SK-N-SH (cell line): ENCODE results near the gene SVIL. TPM values are rescaled to one million over a fixed set of nuclear protein-coding genes. Genes with fewer than 3 reads are reported as not detected.
"Not testable (repeated sequence)": the region's sequence is repeated elsewhere in the genome, so short reads cannot be mapped to it uniquely, and the experiment has no call there.

Experiments used
- CTCF ChIA-PET: fragments of 300-600, 350-600 bp; formaldehyde crosslinking; extraction: SDS; loops from one replicate; lab custom pipeline; 2021; lab: Yijun Ruan, JAX
- POLR2A ChIA-PET: fragments of 350-600 bp; sonication (Branson Sonifier 250); formaldehyde crosslinking; extraction: SDS; loops from one replicate; lab custom pipeline; 2020; ENCODE audit warnings: antibody characterized with exemption, inconsistent platforms; lab: Yijun Ruan, JAX
- DNase-seq: peaks from one replicate; pipeline ENCODE4 v3.0.0; 2012
- H2AFZ ChIP-seq: fragments of 200-600 bp; sonication (generic); 2 replicates; pipeline ENCODE4 v1.8.1; 2016; ENCODE audit warnings: antibody characterized with exemption, mild to moderate bottlenecking, low read depth
- H3F3A ChIP-seq: fragments of 200-600 bp; sonication (generic); replicated peaks from 2 replicates; pipeline ENCODE3; 2016; ENCODE audit warnings: antibody characterized with exemption, mild to moderate bottlenecking; ENCODE audit not compliant: insufficient read depth
- H3K27ac ChIP-seq, 2 experiments: fragments of 200-500 bp in 1 of 2; fragments of 200-600 bp in 1 of 2; sonication (Bioruptor generic) in 1 of 2; sonication (generic), shearing (Covaris generic) in 1 of 2; 2 replicates each; pipeline versions ENCODE4 v1.5.1 to v1.6.1; 2014 to 2016; ENCODE audit warnings: low read depth in 2 of 2, inconsistent platforms in 1 of 2, low read length in 1 of 2, mild to moderate bottlenecking in 1 of 2, mixed read lengths in 1 of 2
- H3K27me3 ChIP-seq: fragments of 200-600 bp; sonication (generic), shearing (Covaris generic); 2 replicates; pipeline ENCODE4 v1.6.1; 2016; ENCODE audit warnings: mixed run types; ENCODE audit not compliant: insufficient read depth
- H3K36me3 ChIP-seq, 2 experiments: fragments of 200-500 bp in 1 of 2; fragments of 200-600 bp in 1 of 2; sonication (Bioruptor generic) in 1 of 2; sonication (generic) in 1 of 2; replicated peaks in 1 of 2; 2 replicates each; pipeline versions ENCODE3 to v1.5.1; 2014 to 2016; ENCODE audit warnings: low read length in 1 of 2, mild to moderate bottlenecking in 1 of 2; ENCODE audit not compliant: insufficient read depth in 2 of 2, control insufficient read depth in 1 of 2
- H3K4me1 ChIP-seq, 2 experiments: fragments of 200-500 bp in 1 of 2; fragments of 200-600 bp in 1 of 2; sonication (Bioruptor generic) in 1 of 2; sonication (generic), shearing (Covaris generic) in 1 of 2; 2 replicates each; pipeline versions ENCODE4 v1.5.1 to v1.6.1; 2014 to 2016; ENCODE audit warnings: low read depth in 1 of 2, low read length in 1 of 2, mixed run types in 1 of 2; ENCODE audit not compliant: insufficient read depth in 2 of 2, control insufficient read depth in 1 of 2
- H3K4me2 ChIP-seq: fragments of 200-600 bp; sonication (generic), shearing (Covaris generic); 2 replicates; pipeline ENCODE4 v1.6.1; 2017; ENCODE audit warnings: mixed run types
- H3K4me3 ChIP-seq, 2 experiments: fragments of 200-500 bp in 1 of 2; fragments of 200-600 bp in 1 of 2; sonication (Bioruptor generic) in 1 of 2; sonication (generic), shearing (Covaris generic) in 1 of 2; 2 replicates each; pipeline versions ENCODE4 v1.5.1 to v1.8.1; 2014 to 2016; ENCODE audit warnings: low read depth in 2 of 2, inconsistent platforms in 1 of 2, low read length in 1 of 2, mild to moderate bottlenecking in 1 of 2, mixed read lengths in 1 of 2, moderate library complexity in 1 of 2
- H3K79me2 ChIP-seq: fragments of 200-600 bp; sonication (generic); 2 replicates; pipeline ENCODE4 v1.8.1; 2017; ENCODE audit warnings: mild to moderate bottlenecking; ENCODE audit not compliant: insufficient read depth
- H3K9ac ChIP-seq: fragments of 200-600 bp; sonication (generic); 2 replicates; pipeline ENCODE4 v1.6.1; 2017; ENCODE audit warnings: mixed run types
- H3K9me2 ChIP-seq: fragments of 200-600 bp; sonication (generic); 2 replicates; pipeline ENCODE4 v1.6.1; 2017; ENCODE audit warnings: mixed run types
- H3K9me3 ChIP-seq: fragments of 200-600 bp; sonication (generic); 2 replicates; pipeline ENCODE4 v1.6.1; 2017; ENCODE audit warnings: mixed run types, mild to moderate bottlenecking, moderate library complexity
- H4K20me1 ChIP-seq: fragments of 200-600 bp; sonication (generic); 2 replicates; pipeline ENCODE4 v1.6.1; 2017; ENCODE audit warnings: mild to moderate bottlenecking, mixed run types; ENCODE audit not compliant: insufficient read depth
- CTCF ChIP-seq: fragments of 200-600 bp; sonication (generic); IDR thresholded peaks from 2 replicates; pipeline ENCODE4 v1.6.1; 2017; ENCODE audit warnings: antibody characterized with exemption, mild to moderate bottlenecking, moderate library complexity
- USF1 ChIP-seq: IDR thresholded peaks from 2 replicates; pipeline ENCODE4 v1.4.0; 2012; ENCODE audit warnings: low read depth, borderline replicate concordance
- WGBS: methylation state at CpG from one replicate; pipeline ENCODE4 v1.1.6; 2017; ENCODE audit warnings: low lambda C conversion rate; 5-methylcytosine and 5-hydroxymethylcytosine counted together
- polyA plus RNA-seq, 3 experiments: library from polyadenylated mRNA; depleted of rRNA; stranded (reverse); fragments of >200 nt; gene quantifications; 2 replicates each; pipeline ENCODE4 v1.2.3, GENCODE V29; 2012

SVIL gene
- polyA plus RNA-seq, 1 of the 3 experiments (the other 2 are of a cell fraction), result 48.7 TPM

- TF ChIP-seq CTCF, result peak; percentile 71
- no peak for TF ChIP-seq USF1
These were observed 117.3 kb downstream of the SVIL start (continued) for GRCh38 chr10:29517352-29517923.

GRCh38 chr10:29516309-29516932, 118.3 kb downstream of the SVIL start:
- H3K9ac ChIP-seq, H3K4me3 ChIP-seq, DNase-seq, H3K4me2 ChIP-seq, H3F3A ChIP-seq, H2AFZ ChIP-seq, H3K27me3 ChIP-seq, H3K79me2 ChIP-seq, H3K4me1 ChIP-seq, H3K9me3 ChIP-seq, H3K9me2 ChIP-seq, H3K27ac ChIP-seq, POLR2A ChIA-PET: not testable (repeated sequence)
- 93% methylated on average over 8 of the region's 19 CpGs for WGBS
- peaks cover 30 to 67% of the 10 kb centered on the region in 2 experiments for H3K36me3 ChIP-seq
- H4K20me1 ChIP-seq, result peaks cover 26% of the 10 kb centered on the region; the same call in 1 of the 2 replicates
- CTCF ChIA-PET, result interaction anchor here (0.6 to 2.1 kb wide), 20 partner anchors 14 to 623 kb away, joined by 3 to 13 read pairs (median 4); no protein-coding TSS in a partner anchor

GRCh38 chr10:29515879-29516278, 118.9 kb downstream of the SVIL start:
- H3F3A ChIP-seq, H2AFZ ChIP-seq, H3K9me3 ChIP-seq, CTCF ChIA-PET, H3K9me2 ChIP-seq, H3K4me3 ChIP-seq, DNase-seq, H3K9ac ChIP-seq, H3K79me2 ChIP-seq, H3K4me2 ChIP-seq, H3K27ac ChIP-seq, H3K27me3 ChIP-seq, POLR2A ChIA-PET, H3K4me1 ChIP-seq: not testable (repeated sequence)
- Histone ChIP-seq H4K20me1 (peaks cover 26% of the 10 kb centered on the region; the same call in 1 of the 2 replicates), H3K36me3 (peaks cover 32 to 63% of the 10 kb centered on the region in 2 experiments)
- 90% methylated on average over 12 of the region's 12 CpGs for WGBS

GRCh38 chr10:29515104-29515503, 119.7 kb downstream of the SVIL start:
- CTCF ChIA-PET, result interaction anchor here (1.0 to 3.6 kb wide), 4 partner anchors 15 to 76 kb away, joined by 4 to 23 read pairs (median 6); no protein-coding TSS in a partner anchor
- H3K9me2 ChIP-seq, H3K9me3 ChIP-seq, H3K4me3 ChIP-seq, H3K79me2 ChIP-seq, H3K9ac ChIP-seq, H3K27ac ChIP-seq, H3K4me1 ChIP-seq, H3F3A ChIP-seq, POLR2A ChIA-PET, H3K4me2 ChIP-seq, H3K27me3 ChIP-seq, DNase-seq, H2AFZ ChIP-seq: not testable (repeated sequence)
- 80% methylated on average over 4 of the region's 4 CpGs for WGBS
- Histone ChIP-seq H4K20me1 (peaks cover 26% of the 10 kb centered on the region; the same call in 1 of the 2 replicates), H3K36me3 (peaks cover 32 to 55% of the 10 kb centered on the region in 2 experiments)
